HG03064 (cell line): Measurements from ENCODE around the gene AVEN.
"Not testable (repeated sequence)": the region's sequence is repeated elsewhere in the genome, so short reads cannot be mapped to it uniquely, and the experiment has no call there.

Experiments used
- ATAC-seq: cut with Tn5 transposase; IDR thresholded peaks from one replicate; pipeline ENCODE4 v1.9.1; 2021; ENCODE audit warnings: low read depth; ENCODE audit not compliant: unreplicated experiment

The AVEN gene

GRCh38 chr15:34043391-34043790 lies 4.4 kb upstream of the AVEN start:
- ATAC-seq, result no peak

GRCh38 chr15:34039790-34040113 lies 748 bp upstream of the AVEN start:
- no peak for ATAC-seq

GRCh38 chr15:34038023-34038870 lies 757 bp downstream of the AVEN start:
- ATAC-seq, result peak; percentile 65

- ATAC-seq, result no peak
Observed at GRCh38 chr15:34031987-34032760, 6.8 kb downstream of the AVEN start.

GRCh38 chr15:34027606-34028005 lies 11.4 kb downstream of the AVEN start:
- ATAC-seq, result no peak

GRCh38 chr15:34025252-34025651 lies 13.8 kb downstream of the AVEN start:
- no peak for ATAC-seq

GRCh38 chr15:34023907-34024306 lies 15.1 kb downstream of the AVEN start:
- no peak for ATAC-seq

GRCh38 chr15:34019369-34019990 lies 19.5 kb downstream of the AVEN start:
- no peak for ATAC-seq

GRCh38 chr15:34018738-34019137 lies 20.3 kb downstream of the AVEN start:
- ATAC-seq, result not testable (repeated sequence)

- ATAC-seq, result no peak
Observed at GRCh38 chr15:34018021-34018645, 20.9 kb downstream of the AVEN start.

GRCh38 chr15:34014556-34014955 lies 24.4 kb downstream of the AVEN start:
- no peak for ATAC-seq

- no peak for ATAC-seq
Observed at GRCh38 chr15:34013746-34014145, 25.3 kb downstream of the AVEN start.

- no peak for ATAC-seq
Observed at GRCh38 chr15:34012461-34013028, 26.5 kb downstream of the AVEN start.

- ATAC-seq, result no peak
Observed at GRCh38 chr15:34011481-34011880, 27.5 kb downstream of the AVEN start.

GRCh38 chr15:34010921-34011320 lies 28.1 kb downstream of the AVEN start:
- no peak for ATAC-seq

GRCh38 chr15:34009656-34010055 lies 29.3 kb downstream of the AVEN start:
- ATAC-seq, result no peak

- ATAC-seq, result no peak
Observed at GRCh38 chr15:34006381-34006780, 32.6 kb downstream of the AVEN start.

GRCh38 chr15:34001536-34001935 lies 37.5 kb downstream of the AVEN start:
- no peak for ATAC-seq

GRCh38 chr15:33995666-33996065 lies 43.3 kb downstream of the AVEN start:
- not testable (repeated sequence) for ATAC-seq

GRCh38 chr15:33994005-33994615 lies 44.9 kb downstream of the AVEN start:
- no peak for ATAC-seq
